Erythroblast (primary cell): ENCODE measurements around the gene C2CD3.

ENCODE experiments used
- GATA1 ChIP-seq: IDR thresholded peaks from 2 replicates; pipeline ENCODE4 v1.6.1; 2011; ENCODE audit warnings: low read depth, mild to moderate bottlenecking, control low read depth, low read length, moderate library complexity
- POLR2A ChIP-seq: IDR thresholded peaks from 2 replicates; pipeline ENCODE4 v1.6.1; 2011; ENCODE audit warnings: mild to moderate bottlenecking, low read length

GRCh38 chr11:74030723-74031676 lies 139.8 kb downstream of the C2CD3 start:
- TF ChIP-seq POLR2A = no peak
- TF ChIP-seq GATA1 = no peak
